ENCODE results near the gene PPP1R3E.
A peak's percentile ranks its signal among the peaks of the same experiment; 100 is the strongest.
"Not testable (repeated sequence)": the region's sequence is repeated elsewhere in the genome, so short reads cannot be mapped to it uniquely, and the experiment has no call there.

The PPP1R3E gene

DNA sequence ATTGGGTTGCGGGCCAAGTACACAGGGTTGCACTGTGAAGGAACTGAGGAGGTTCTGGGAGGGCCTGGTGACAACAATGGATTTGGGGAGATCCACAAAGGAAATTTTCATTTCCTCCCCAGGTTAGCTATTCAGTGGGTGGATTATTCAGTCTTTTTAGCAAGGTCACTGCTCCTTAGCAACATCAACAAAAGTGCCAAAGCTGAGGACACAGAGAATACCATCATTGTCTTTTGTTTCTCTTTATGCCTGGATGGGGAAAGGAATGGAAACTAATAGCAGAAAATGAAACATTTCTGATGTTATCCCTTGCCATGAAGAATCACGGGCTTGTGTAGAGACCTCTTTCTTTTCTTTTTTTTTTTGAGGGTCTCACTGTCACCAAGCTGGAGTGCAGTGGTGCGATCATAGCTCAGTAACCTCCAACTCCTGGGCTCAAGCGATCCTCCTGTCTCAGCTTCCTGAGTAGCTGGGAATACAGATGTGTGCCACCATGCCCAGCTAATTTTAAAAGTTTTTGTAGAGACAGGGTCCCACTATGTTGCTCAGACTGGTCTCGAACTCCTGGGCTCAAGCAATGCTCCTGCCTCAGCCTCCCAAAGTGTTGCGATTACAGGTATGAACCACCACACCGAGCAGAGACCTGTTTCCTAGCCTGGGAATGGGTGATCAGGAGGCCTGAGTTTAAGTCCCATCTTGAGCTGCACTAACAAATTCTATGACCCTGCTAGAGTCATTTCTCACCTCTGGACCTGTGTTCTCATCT is 6.5 kb downstream of the PPP1R3E start:
- Histone ChIP-seq H3K9me3 (ENCODE audit: control insufficient read depth in 1 of 2, low read length in 2 of 2) (no peaks in the 10 kb centered on the region), H3K9ac (ENCODE audit: low read depth in 1 of 2, low read length in 2 of 2) (no peak overlapping the region), H3K4me3 (ENCODE audit: low read depth in 1 of 2, low read length in 2 of 2) (no peak overlapping the region), H3K27me3 (ENCODE audit: control insufficient read depth in 1 of 2, insufficient read depth in 2 of 2, low read length in 2 of 2) (no peaks in the 10 kb centered on the region), H3K36me3 (ENCODE audit: control insufficient read depth in 1 of 2, insufficient read depth in 2 of 2, low read length in 2 of 2) (peaks cover 0 to 7% of the 10 kb centered on the region in 2 donors), H3K27ac (ENCODE audit: low read depth, low read length) (no peak overlapping the region), H3K4me1 (ENCODE audit: control insufficient read depth in 1 of 2, insufficient read depth in 2 of 2, low read length in 2 of 2) (peaks cover 10 to 17% of the 10 kb centered on the region in 2 donors)

- no peak overlapping the region for H3K4me3 ChIP-seq (ENCODE audit: low read depth in 1 of 2, low read length in 2 of 2)
- H3K9ac ChIP-seq (ENCODE audit: low read depth in 1 of 2, low read length in 2 of 2), result peak overlapping the region in 1 of 2 donors; percentile 51
- H3K9me3 ChIP-seq (ENCODE audit: control insufficient read depth in 1 of 2, low read length in 2 of 2), result no peaks in the 10 kb centered on the region
- H3K36me3 ChIP-seq (ENCODE audit: control insufficient read depth in 1 of 2, insufficient read depth in 2 of 2, low read length in 2 of 2), result peaks cover 0 to 7% of the 10 kb centered on the region in 2 donors
- no peaks in the 10 kb centered on the region for H3K27me3 ChIP-seq (ENCODE audit: control insufficient read depth in 1 of 2, insufficient read depth in 2 of 2, low read length in 2 of 2)
- peaks cover 1 to 7% of the 10 kb centered on the region in 2 donors for H3K4me1 ChIP-seq (ENCODE audit: control insufficient read depth in 1 of 2, insufficient read depth in 2 of 2, low read length in 2 of 2)
- H3K27ac ChIP-seq (ENCODE audit: low read depth, low read length), result no peak overlapping the region
Measured at GRCh38 chr14:23294734-23295561, 7.7 kb downstream of the PPP1R3E start.

- no peaks in the 10 kb centered on the region for H3K27me3 ChIP-seq (ENCODE audit: control insufficient read depth in 1 of 2, insufficient read depth in 2 of 2, low read length in 2 of 2)
- H3K9me3 ChIP-seq (ENCODE audit: control insufficient read depth in 1 of 2, low read length in 2 of 2), result no peaks in the 10 kb centered on the region
- H3K36me3 ChIP-seq (ENCODE audit: control insufficient read depth in 1 of 2, insufficient read depth in 2 of 2, low read length in 2 of 2), result peaks cover 0 to 6% of the 10 kb centered on the region in 2 donors
- H3K9ac ChIP-seq (ENCODE audit: low read depth in 1 of 2, low read length in 2 of 2), result peak overlapping the region; percentile 76 to 88
- peak overlapping the region; percentile 69 to 85 for H3K4me3 ChIP-seq (ENCODE audit: low read depth in 1 of 2, low read length in 2 of 2)
- H3K27ac ChIP-seq (ENCODE audit: low read depth, low read length), result peak overlapping the region; percentile 71
- peaks cover 13 to 19% of the 10 kb centered on the region in 2 donors for H3K4me1 ChIP-seq (ENCODE audit: control insufficient read depth in 1 of 2, insufficient read depth in 2 of 2, low read length in 2 of 2)
Measured at GRCh38 chr14:23286902-23287479, 15.7 kb downstream of the PPP1R3E start.

DNA sequence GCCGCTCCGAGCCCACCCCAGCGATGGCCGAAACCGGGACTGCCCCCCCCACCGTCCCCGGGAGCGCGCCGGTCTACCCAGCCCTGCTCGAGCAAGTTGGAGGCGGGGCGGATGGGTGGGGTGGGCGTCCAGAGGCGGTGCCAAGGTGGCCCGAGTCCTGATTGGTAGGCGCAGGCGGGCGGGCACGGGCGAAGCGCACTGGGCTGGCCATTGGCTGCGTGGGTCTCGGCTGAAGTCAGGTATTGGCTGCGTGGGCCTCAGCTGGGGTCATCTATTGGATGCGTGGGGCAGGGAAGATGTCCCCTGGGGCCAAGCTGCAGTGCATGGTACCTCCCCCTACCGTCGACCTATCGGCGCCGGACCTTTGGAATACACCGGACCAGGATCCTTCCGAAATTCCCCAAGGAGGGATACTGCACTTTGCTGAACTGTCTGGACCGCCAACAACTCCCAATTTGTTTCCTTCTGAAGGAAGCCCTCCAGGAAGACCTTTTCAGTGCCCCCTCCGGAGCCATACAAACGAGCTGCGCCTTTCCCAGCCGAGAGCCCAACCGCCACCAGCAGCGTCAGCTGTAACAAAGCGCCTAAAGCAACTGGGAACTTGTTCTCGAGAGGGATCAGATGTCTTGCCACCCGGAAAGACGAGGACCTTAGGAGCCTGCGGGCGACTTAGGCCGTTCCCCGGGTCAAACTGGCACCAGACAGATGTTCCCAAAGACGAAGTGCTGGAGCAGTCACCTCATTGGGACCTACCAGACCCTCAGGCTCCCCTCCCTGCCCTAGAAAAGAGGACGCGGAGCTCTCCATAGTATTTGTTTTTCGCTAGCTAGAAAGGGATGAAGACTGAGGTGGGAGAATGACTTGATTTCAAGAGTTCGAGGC is 16.4 kb downstream of the PPP1R3E start, which contains the start of gene HOMEZ:
TSS of gene HOMEZ (minus strand) at position 113 of the 882 bp plus-strand sequence. CDS start 180 bp downstream, outside the sequence.
- peak within 1 kb of the TSS; percentile 83 for H3K27ac ChIP-seq (ENCODE audit: low read depth, low read length)

GRCh38 chr14:23285530-23286019 is 17.1 kb downstream of the PPP1R3E start:
- peaks cover 13 to 19% of the 10 kb centered on the region in 2 donors for H3K4me1 ChIP-seq (ENCODE audit: control insufficient read depth in 1 of 2, insufficient read depth in 2 of 2, low read length in 2 of 2)
- no peaks in the 10 kb centered on the region for H3K27me3 ChIP-seq (ENCODE audit: control insufficient read depth in 1 of 2, insufficient read depth in 2 of 2, low read length in 2 of 2)

More for the DNA sequence above, 16.4 kb downstream of the PPP1R3E start, which contains the start of gene HOMEZ:
- H3K9ac ChIP-seq (ENCODE audit: low read depth in 1 of 2, low read length in 2 of 2), result peak within 1 kb of the TSS; percentile 88 to 96
- H3K27me3 ChIP-seq (ENCODE audit: control insufficient read depth in 1 of 2, insufficient read depth in 2 of 2, low read length in 2 of 2), result no peaks in the 10 kb centered on the region
- H3K36me3 ChIP-seq (ENCODE audit: control insufficient read depth in 1 of 2, insufficient read depth in 2 of 2, low read length in 2 of 2), result peaks cover 0 to 6% of the 10 kb centered on the region in 2 donors
- peaks cover 13 to 19% of the 10 kb centered on the region in 2 donors for H3K4me1 ChIP-seq (ENCODE audit: control insufficient read depth in 1 of 2, insufficient read depth in 2 of 2, low read length in 2 of 2)
- peak within 1 kb of the TSS; percentile 85 to 96 for H3K4me3 ChIP-seq (ENCODE audit: low read depth in 1 of 2, low read length in 2 of 2)
- H3K9me3 ChIP-seq (ENCODE audit: control insufficient read depth in 1 of 2, low read length in 2 of 2), result no peaks in the 10 kb centered on the region

DNA sequence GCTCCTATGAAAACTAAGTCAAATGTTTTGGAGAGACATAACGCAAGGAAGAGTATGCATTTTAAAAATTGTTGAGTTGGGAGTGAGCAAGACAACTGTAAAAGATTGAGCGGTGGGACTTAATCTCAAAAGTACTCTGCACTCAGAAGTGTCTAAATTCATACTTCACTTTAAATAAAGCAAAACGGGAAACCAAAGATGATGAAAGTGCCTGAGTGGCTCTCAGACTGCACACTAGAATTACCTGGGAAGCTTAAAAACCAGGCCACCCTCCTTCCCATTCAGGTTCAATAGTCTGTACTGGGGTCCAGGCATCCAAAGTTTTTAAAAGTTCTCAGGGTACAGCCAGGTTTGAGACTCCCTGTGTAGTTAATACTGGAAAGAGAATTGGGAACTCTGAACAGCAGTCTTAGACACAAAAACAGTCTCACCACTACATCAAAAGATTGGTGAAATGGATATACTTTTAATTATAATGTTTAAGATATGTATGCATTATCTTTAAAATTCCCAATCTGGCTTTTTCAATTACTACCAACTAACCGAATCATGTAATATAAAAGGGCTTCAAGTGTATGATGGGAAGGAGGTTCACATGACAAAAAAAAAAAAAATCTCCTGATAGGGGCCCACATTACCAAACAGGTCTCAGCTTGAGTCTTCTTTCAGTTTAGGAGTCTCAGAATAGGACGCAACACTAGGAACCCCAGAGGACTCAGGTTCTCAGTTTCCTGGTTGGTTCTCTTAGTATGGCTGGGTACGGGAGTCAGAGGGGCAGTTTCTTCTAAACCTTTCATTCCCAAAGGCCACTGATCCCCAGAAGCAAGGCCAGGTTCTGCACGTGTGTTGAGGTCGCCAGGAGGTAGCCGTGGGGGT is 17.8 kb downstream of the PPP1R3E start:
- Histone ChIP-seq H3K4me3 (ENCODE audit: low read depth in 1 of 2, low read length in 2 of 2) (peak overlapping the region; percentile 76 to 96), H3K27ac (ENCODE audit: low read depth, low read length) (peak overlapping the region; percentile 83), H3K9me3 (ENCODE audit: control insufficient read depth in 1 of 2, low read length in 2 of 2) (no peaks in the 10 kb centered on the region), H3K9ac (ENCODE audit: low read depth in 1 of 2, low read length in 2 of 2) (peak overlapping the region; percentile 67 to 96), H3K27me3 (ENCODE audit: control insufficient read depth in 1 of 2, insufficient read depth in 2 of 2, low read length in 2 of 2) (no peaks in the 10 kb centered on the region), H3K36me3 (ENCODE audit: control insufficient read depth in 1 of 2, insufficient read depth in 2 of 2, low read length in 2 of 2) (peaks cover 0 to 6% of the 10 kb centered on the region in 2 donors), H3K4me1 (ENCODE audit: control insufficient read depth in 1 of 2, insufficient read depth in 2 of 2, low read length in 2 of 2) (peaks cover 18 to 24% of the 10 kb centered on the region in 2 donors)

More at GRCh38 chr14:23285530-23286019, 17.1 kb downstream of the PPP1R3E start:
- peak overlapping the region; percentile 67 to 96 for H3K9ac ChIP-seq (ENCODE audit: low read depth in 1 of 2, low read length in 2 of 2)
- H3K4me3 ChIP-seq (ENCODE audit: low read depth in 1 of 2, low read length in 2 of 2), result peak overlapping the region; percentile 76 to 96
- peak overlapping the region; percentile 83 for H3K27ac ChIP-seq (ENCODE audit: low read depth, low read length)
- H3K9me3 ChIP-seq (ENCODE audit: control insufficient read depth in 1 of 2, low read length in 2 of 2), result no peaks in the 10 kb centered on the region
- H3K36me3 ChIP-seq (ENCODE audit: control insufficient read depth in 1 of 2, insufficient read depth in 2 of 2, low read length in 2 of 2), result peaks cover 0 to 6% of the 10 kb centered on the region in 2 donors

GRCh38 chr14:23281247-23281646 is 21.4 kb downstream of the PPP1R3E start:
- Histone ChIP-seq H3K36me3 (ENCODE audit: control insufficient read depth in 1 of 2, insufficient read depth in 2 of 2, low read length in 2 of 2) (peaks cover 0 to 13% of the 10 kb centered on the region in 2 donors), H3K9me3 (ENCODE audit: control insufficient read depth in 1 of 2, low read length in 2 of 2) (no peaks in the 10 kb centered on the region), H3K9ac (ENCODE audit: low read depth in 1 of 2, low read length in 2 of 2) (no peak overlapping the region), H3K4me3 (ENCODE audit: low read depth in 1 of 2, low read length in 2 of 2) (no peak overlapping the region), H3K27me3 (ENCODE audit: control insufficient read depth in 1 of 2, insufficient read depth in 2 of 2, low read length in 2 of 2) (no peaks in the 10 kb centered on the region), H3K4me1 (ENCODE audit: control insufficient read depth in 1 of 2, insufficient read depth in 2 of 2, low read length in 2 of 2) (peaks cover 11 to 18% of the 10 kb centered on the region in 2 donors), H3K27ac (ENCODE audit: low read depth, low read length) (no peak overlapping the region)

GRCh38 chr14:23277928-23278327 is 24.7 kb downstream of the PPP1R3E start:
- peaks cover 6 to 22% of the 10 kb centered on the region in 2 donors for H3K36me3 ChIP-seq (ENCODE audit: control insufficient read depth in 1 of 2, insufficient read depth in 2 of 2, low read length in 2 of 2)
- H3K4me3 ChIP-seq (ENCODE audit: low read depth in 1 of 2, low read length in 2 of 2); H3K9me3 ChIP-seq (ENCODE audit: control insufficient read depth in 1 of 2, low read length in 2 of 2); H3K27me3 ChIP-seq (ENCODE audit: control insufficient read depth in 1 of 2, insufficient read depth in 2 of 2, low read length in 2 of 2); H3K4me1 ChIP-seq (ENCODE audit: control insufficient read depth in 1 of 2, insufficient read depth in 2 of 2, low read length in 2 of 2); H3K27ac ChIP-seq (ENCODE audit: low read depth, low read length); H3K9ac ChIP-seq (ENCODE audit: low read depth in 1 of 2, low read length in 2 of 2): not testable (repeated sequence)

Data from duodenal mucosa (tissue), 2 donors.